H9 (cell line): Measurements from ENCODE around the gene MOB3B. TPM values are rescaled to one million over a fixed set of nuclear protein-coding genes. Genes with fewer than 3 reads are reported as not detected.

Experiments
- DNase-seq: peaks from one replicate; pipeline ENCODE4 v3.0.0-alpha.2; 2017
- H2AFZ ChIP-seq: one replicate; pipeline ENCODE4 v1.6.1; 2013; ENCODE audit warnings: mild to moderate bottlenecking, low read length, control low read depth, moderate library complexity
- H2AK5ac ChIP-seq: 2 replicates; pipeline ENCODE4 v1.6.1; 2013; ENCODE audit warnings: low read length, control low read depth, mixed read lengths; ENCODE audit not compliant: insufficient read length
- H2BK120ac ChIP-seq: one replicate; pipeline ENCODE4 v1.6.1; 2013; ENCODE audit warnings: low read depth, mild to moderate bottlenecking, low read length, control low read depth, inconsistent platforms; ENCODE audit not compliant: poor library complexity, severe bottlenecking
- H2BK12ac ChIP-seq: 2 replicates; pipeline ENCODE4 v1.6.1; 2013; ENCODE audit warnings: low read length, control low read depth, mixed read lengths, low read depth; ENCODE audit not compliant: insufficient read length
- H2BK15ac ChIP-seq: 2 replicates; pipeline ENCODE4 v1.6.1; 2013; ENCODE audit warnings: low read depth, low read length, control low read depth
- H2BK20ac ChIP-seq: one replicate; pipeline ENCODE4 v1.6.1; 2013; ENCODE audit warnings: low read depth, mild to moderate bottlenecking, low read length, control low read depth, inconsistent platforms; ENCODE audit not compliant: poor library complexity, severe bottlenecking
- H2BK5ac ChIP-seq: 2 replicates; pipeline ENCODE4 v1.6.1; 2013; ENCODE audit warnings: low read length, control low read depth, mixed read lengths; ENCODE audit not compliant: insufficient read length
- H3K14ac ChIP-seq: 2 replicates; pipeline ENCODE4 v1.6.1; 2013; ENCODE audit warnings: low read length, control low read depth; ENCODE audit not compliant: insufficient read depth
- H3K18ac ChIP-seq: 2 replicates; pipeline ENCODE4 v1.6.1; 2013; ENCODE audit warnings: low read depth, mild to moderate bottlenecking, mixed read lengths, low read length, control low read depth; ENCODE audit not compliant: insufficient read length
- H3K23ac ChIP-seq: 2 replicates; pipeline ENCODE4 v1.6.1; 2013; ENCODE audit warnings: low read length, control low read depth, mixed read lengths, low read depth; ENCODE audit not compliant: insufficient read length
- H3K23me2 ChIP-seq: 2 replicates; pipeline ENCODE4 v1.6.1; 2013; ENCODE audit warnings: low read depth, mild to moderate bottlenecking, mixed read lengths, low read length, control low read depth; ENCODE audit not compliant: insufficient read length, poor library complexity, severe bottlenecking
- H3K27ac ChIP-seq: 2 replicates; pipeline ENCODE4 v1.5.1; 2013; ENCODE audit warnings: low read length, control low read depth, mixed read lengths, low read depth; ENCODE audit not compliant: insufficient read length
- H3K27me3 ChIP-seq: 2 replicates; pipeline ENCODE4 v1.6.1; 2013; ENCODE audit warnings: low read length, control low read depth, inconsistent platforms; ENCODE audit not compliant: insufficient read depth
- H3K4ac ChIP-seq: 2 replicates; pipeline ENCODE4 v1.6.1; 2013; ENCODE audit warnings: low read depth, mild to moderate bottlenecking, control low read depth, inconsistent platforms, low read length, moderate library complexity
- H3K4me1 ChIP-seq: 2 replicates; pipeline ENCODE4 v1.6.1; 2013; ENCODE audit warnings: low read length, control low read depth, inconsistent platforms; ENCODE audit not compliant: insufficient read depth
- H3K4me2 ChIP-seq: 2 replicates; pipeline ENCODE4 v1.6.1; 2013; ENCODE audit warnings: low read length, control low read depth, mixed read lengths; ENCODE audit not compliant: insufficient read length, insufficient read depth
- H3K56ac ChIP-seq: 2 replicates; pipeline ENCODE4 v1.6.1; 2013; ENCODE audit warnings: low read depth, mild to moderate bottlenecking, mixed read lengths, low read length, control low read depth; ENCODE audit not compliant: insufficient read length
- H3K79me1 ChIP-seq: 2 replicates; pipeline ENCODE4 v1.6.1; 2013; ENCODE audit warnings: low read depth, mild to moderate bottlenecking, moderate library complexity, low read length, control low read depth, inconsistent platforms; ENCODE audit not compliant: insufficient read depth, poor library complexity, severe bottlenecking
- H3K79me2 ChIP-seq: 2 replicates; pipeline ENCODE4 v1.6.1; 2013; ENCODE audit warnings: low read length, control low read depth, inconsistent platforms; ENCODE audit not compliant: insufficient read depth
- H3K9ac ChIP-seq: 2 replicates; pipeline ENCODE4 v1.6.1; 2013; ENCODE audit warnings: low read length, control low read depth, mixed read lengths; ENCODE audit not compliant: insufficient read length; ENCODE audit errors: extremely low read depth
- H3K9me3 ChIP-seq: one replicate; pipeline ENCODE4 v1.6.1; 2013; ENCODE audit warnings: low read depth, low read length, inconsistent platforms; ENCODE audit not compliant: control insufficient read depth
- H3T11ph ChIP-seq: one replicate; pipeline ENCODE4 v1.6.1; 2013; ENCODE audit warnings: mild to moderate bottlenecking, low read length, control low read depth, inconsistent platforms
- H4K20me1 ChIP-seq: one replicate; pipeline ENCODE4 v1.6.1; 2013; ENCODE audit not compliant: control insufficient read depth, insufficient read length, insufficient read depth
- H4K5ac ChIP-seq: 2 replicates; pipeline ENCODE4 v1.6.1; 2013; ENCODE audit warnings: low read depth, mild to moderate bottlenecking, mixed read lengths, low read length, control low read depth; ENCODE audit not compliant: insufficient read length
- H4K8ac ChIP-seq: replicated peaks from 2 replicates; pipeline ENCODE4 v1.6.1; 2013; ENCODE audit warnings: low read length, control low read depth, mixed read lengths, low read depth; ENCODE audit not compliant: insufficient read length
- H4K91ac ChIP-seq: 2 replicates; pipeline ENCODE4 v1.6.1; 2013; ENCODE audit warnings: low read depth, mild to moderate bottlenecking, moderate library complexity, mixed read lengths, low read length, control low read depth; ENCODE audit not compliant: insufficient read length
- H3K27ac Mint-ChIP-seq, 3 experiments: 2 replicates in 2 of 3; 3 replicates in 1 of 3; pipeline ENCODE4 v1.8.0; 2020 to 2021; ENCODE audit warnings: mixed read lengths in 3 of 3, mild to moderate bottlenecking in 1 of 3, moderate library complexity in 1 of 3
- H3K27me3 Mint-ChIP-seq: 2 replicates; pipeline ENCODE4 v1.8.0; 2021; ENCODE audit warnings: low read depth, mild to moderate bottlenecking, moderate library complexity, mixed read lengths
- H3K36me3 Mint-ChIP-seq, 3 experiments: 2 replicates in 2 of 3; 3 replicates in 1 of 3; pipeline ENCODE4 v1.8.0; 2020 to 2021; ENCODE audit warnings: low read depth in 3 of 3, mixed read lengths in 3 of 3; ENCODE audit not compliant: insufficient read depth in 1 of 3
- H3K4me1 Mint-ChIP-seq, 2 experiments: 2 replicates each; pipeline ENCODE4 v1.8.0; 2020; ENCODE audit warnings: mixed read lengths in 2 of 2
- H3K4me3 Mint-ChIP-seq, 2 experiments: 2 replicates in 1 of 2; 3 replicates in 1 of 2; pipeline ENCODE4 v1.8.0; 2020 to 2021; ENCODE audit warnings: mild to moderate bottlenecking in 2 of 2, mixed read lengths in 2 of 2, moderate library complexity in 1 of 2
- H3K9me3 Mint-ChIP-seq, 2 experiments: 2 replicates in 1 of 2; 3 replicates in 1 of 2; pipeline ENCODE4 v1.8.0; 2020; ENCODE audit warnings: mild to moderate bottlenecking in 2 of 2, mixed read lengths in 2 of 2, moderate library complexity in 1 of 2
- WGBS: extraction: QIAGEN DNeasy Blood & Tissue Kit; methylation state at CpG from one replicate; pipeline ENCODE4 v1.1.7; 2013; ENCODE audit warnings: missing lambda C conversion rate, low lambda C conversion rate, mixed read lengths; ENCODE audit not compliant: insufficient read length; ENCODE audit errors: extremely low coverage; 5-methylcytosine and 5-hydroxymethylcytosine counted together
- total RNA-seq: library from RNA; stranded (reverse); gene quantifications from 2 replicates; pipeline ENCODE4 v1.2.1, GENCODE V29; 2021
- TF ChIP-seq, protein P1 (sequence below): fragments of 200-600 bp; sonication (generic); conservative IDR thresholded peaks from 3 replicates; pipeline ENCODE4 v1.8.0; 2021; ENCODE audit warnings: antibody characterized with exemption, mild to moderate bottlenecking

MOB3B gene
- total RNA-seq, 1 experiment from 2014 or later = 9.8 TPM

DNA sequence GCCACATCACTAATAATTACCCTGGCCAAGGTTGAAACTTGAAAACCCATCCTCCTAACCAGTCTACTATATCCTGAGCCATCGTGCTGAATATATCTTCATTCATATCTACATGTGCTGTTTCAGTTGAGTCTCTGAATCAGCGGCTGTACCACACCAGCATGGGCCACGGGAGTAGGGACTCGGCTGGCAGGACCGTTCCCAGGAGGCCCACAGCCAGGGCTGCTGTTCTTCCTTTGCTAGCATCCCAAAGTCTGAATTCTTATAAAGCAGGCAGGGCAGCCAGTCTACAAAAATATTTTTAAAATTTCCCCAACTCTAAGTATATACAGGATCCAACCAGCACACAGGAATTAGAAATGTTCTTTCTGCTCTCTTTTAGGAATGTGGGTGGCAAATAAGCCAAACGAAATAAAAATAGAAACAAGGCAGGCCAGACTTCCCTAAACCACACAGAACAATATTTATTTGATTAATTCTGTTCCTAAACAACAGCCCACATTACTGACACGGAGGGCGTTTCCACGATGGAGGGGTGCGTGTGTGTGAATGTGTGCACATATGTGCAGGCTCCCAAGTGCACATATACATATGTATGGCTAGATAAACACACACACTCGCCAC, 189.8 kb downstream of the MOB3B start:
- Histone ChIP-seq H3K9ac (no peak overlapping the region), H2BK15ac (no peak overlapping the region), H4K5ac (no peak overlapping the region), H4K20me1 (no peaks in the 10 kb centered on the region), H3K27ac (no peak overlapping the region), H2BK20ac (no peak overlapping the region), H3K4ac (no peak overlapping the region), H2BK120ac (no peak overlapping the region), H3K23me2 (no peaks in the 10 kb centered on the region), H2BK12ac (no peak overlapping the region), H3K79me2 (no peaks in the 10 kb centered on the region), H3K14ac (no peak overlapping the region), H3T11ph (no peak overlapping the region), H4K8ac (no peak overlapping the region), H3K56ac (no peak overlapping the region), H3K9me3 (no peaks in the 10 kb centered on the region), H2BK5ac (no peak overlapping the region), H2AK5ac (no peak overlapping the region), H3K18ac (no peak overlapping the region), H2AFZ (no peak overlapping the region), H4K91ac (no peak overlapping the region), H3K27me3 (no peaks in the 10 kb centered on the region), H3K4me1 (peaks cover 14% of the 10 kb centered on the region), H3K4me2 (no peak overlapping the region), H3K23ac (no peak overlapping the region), H3K79me1 (no peaks in the 10 kb centered on the region)
- Mint-ChIP-seq H3K4me3 (no peak overlapping the region), H3K9me3 (peaks cover 12 to 14% of the 10 kb centered on the region in 2 experiments), H3K4me1 (peaks cover 28 to 46% of the 10 kb centered on the region in 2 experiments), H3K27me3 (no peaks in the 10 kb centered on the region), H3K27ac (no peak overlapping the region), H3K36me3 (peaks cover 10 to 16% (median 12%) of the 10 kb centered on the region in 3 experiments)
- DNase-seq = no peak
- TF ChIP-seq, protein P1, sequence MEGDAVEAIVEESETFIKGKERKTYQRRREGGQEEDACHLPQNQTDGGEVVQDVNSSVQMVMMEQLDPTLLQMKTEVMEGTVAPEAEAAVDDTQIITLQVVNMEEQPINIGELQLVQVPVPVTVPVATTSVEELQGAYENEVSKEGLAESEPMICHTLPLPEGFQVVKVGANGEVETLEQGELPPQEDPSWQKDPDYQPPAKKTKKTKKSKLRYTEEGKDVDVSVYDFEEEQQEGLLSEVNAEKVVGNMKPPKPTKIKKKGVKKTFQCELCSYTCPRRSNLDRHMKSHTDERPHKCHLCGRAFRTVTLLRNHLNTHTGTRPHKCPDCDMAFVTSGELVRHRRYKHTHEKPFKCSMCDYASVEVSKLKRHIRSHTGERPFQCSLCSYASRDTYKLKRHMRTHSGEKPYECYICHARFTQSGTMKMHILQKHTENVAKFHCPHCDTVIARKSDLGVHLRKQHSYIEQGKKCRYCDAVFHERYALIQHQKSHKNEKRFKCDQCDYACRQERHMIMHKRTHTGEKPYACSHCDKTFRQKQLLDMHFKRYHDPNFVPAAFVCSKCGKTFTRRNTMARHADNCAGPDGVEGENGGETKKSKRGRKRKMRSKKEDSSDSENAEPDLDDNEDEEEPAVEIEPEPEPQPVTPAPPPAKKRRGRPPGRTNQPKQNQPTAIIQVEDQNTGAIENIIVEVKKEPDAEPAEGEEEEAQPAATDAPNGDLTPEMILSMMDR = no peak
- no CpG with 5 or more reads among the region's 11 CpGs for WGBS
